Upper lobe of left lung (tissue), 4 donors: ENCODE data around the gene MSL3B.

Experiments used
- CTCF ChIP-seq, 6 experiments: fragments of 450-650 bp in 4 of 6; fragments of 200-600 bp in 2 of 6; sonication (generic) in 2 of 6; IDR thresholded peaks; one replicate each; pipeline ENCODE4 v1.5.1; 2016 to 2019; ENCODE audit warnings: antibody characterized with exemption in 6 of 6
- POLR2AphosphoS5 ChIP-seq, 2 donors: sonication (generic); formaldehyde crosslinking; IDR thresholded peaks; one replicate each; pipeline ENCODE4 v1.5.1; 2017; ENCODE audit warnings: antibody characterized with exemption in 2 of 2

GRCh38 chr2:233855345-233855744 lies 12.8 kb downstream of the MSL3B start:
- TF ChIP-seq POLR2AphosphoS5 (IDR thresholded peaks at IDR 0.05) (no peak), CTCF (IDR thresholded peaks at IDR 0.05) (no peak)
